ENCODE measurements around the gene AJM1.

GRCh38 chr9:136865041-136865767, 22.9 kb downstream of the AJM1 start:
- TF ChIP-seq CTCF (IDR thresholded peaks at IDR 0.05), result no peak
- no peak for TF ChIP-seq POLR2A (IDR thresholded peaks at IDR 0.05)
